Stimulated activated CD4-positive, alpha-beta T cell treated with anti-CD3 and anti-CD28 coated beads, Interleukin-12 subunit alpha, Interleukin-12 subunit beta, amount 100 ng/mL, for 24 hours (primary cell): ENCODE measurements around the gene ZIC4.

ENCODE experiments used
- DNase-seq, 2 experiments: peaks; one replicate each; pipeline ENCODE4 v3.0.0-alpha.2; 2020; ENCODE audit warnings: low read depth in 2 of 2

Gene ZIC4

DNA sequence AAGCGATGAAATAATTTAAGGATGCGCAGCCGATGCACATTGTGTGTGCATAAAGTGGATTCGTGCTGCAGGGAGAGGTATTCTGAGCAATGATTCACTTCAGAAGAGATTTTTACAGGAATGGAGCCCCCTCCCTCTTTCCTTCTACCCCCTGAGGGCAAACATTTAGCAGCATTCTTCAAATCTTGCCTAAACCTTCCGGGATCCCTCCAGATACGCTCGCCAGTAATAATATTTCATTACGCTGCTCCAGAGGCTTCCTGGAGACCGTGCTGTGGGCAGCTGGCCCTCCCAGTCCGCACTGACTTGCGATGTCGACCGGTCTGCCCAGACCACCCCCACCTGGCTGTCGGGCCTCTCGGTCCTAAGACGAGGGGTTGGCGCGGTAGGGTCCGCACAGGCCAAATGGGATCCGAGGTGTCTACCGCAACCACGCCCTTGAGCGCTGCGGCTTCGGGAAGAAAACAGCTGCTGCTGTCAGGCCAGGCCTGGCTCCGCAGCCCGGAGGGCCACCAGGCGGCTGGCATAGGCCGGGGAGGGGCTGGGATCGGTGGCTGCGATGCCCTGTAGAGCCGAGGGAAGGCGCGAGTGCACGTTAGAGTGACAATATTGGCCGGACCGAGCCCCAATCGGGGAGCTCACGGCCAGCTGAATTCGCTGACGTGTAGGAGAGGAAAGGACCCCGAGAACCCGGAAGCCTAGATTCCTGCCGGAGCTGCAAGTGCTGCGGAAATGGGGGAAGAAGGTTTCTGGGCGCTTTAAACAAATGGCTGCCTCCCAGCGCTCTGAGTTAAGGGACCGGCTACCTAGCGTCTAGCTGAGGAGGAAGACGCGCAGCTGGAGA is 14.3 kb downstream of the ZIC4 start:
- no peak for DNase-seq

- no peak for DNase-seq
Observed at GRCh38 chr3:147390589-147391569, 15.5 kb downstream of the ZIC4 start.

DNA sequence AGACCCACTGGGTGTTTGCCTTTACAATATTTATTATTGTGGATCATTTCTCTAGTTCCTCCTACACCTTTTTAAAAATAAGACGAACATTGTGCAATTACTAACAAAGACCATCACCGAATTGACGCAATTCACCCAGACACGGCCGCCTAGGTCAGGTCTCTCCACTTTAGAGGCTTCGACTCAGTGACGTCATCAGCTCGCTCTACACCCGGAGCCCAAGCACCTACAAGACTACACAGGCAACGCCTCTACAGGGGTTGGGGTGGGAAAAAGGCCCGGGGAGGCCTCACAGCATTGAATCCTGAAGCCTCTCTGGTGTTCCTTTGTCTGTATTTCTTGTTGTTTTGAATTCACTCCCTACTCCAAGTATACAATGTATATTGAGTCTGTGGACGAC is 16.6 kb downstream of the ZIC4 start:
- DNase-seq, result no peak

GRCh38 chr3:147388700-147389580 is 17.4 kb downstream of the ZIC4 start:
- DNase-seq, result no peak

DNA sequence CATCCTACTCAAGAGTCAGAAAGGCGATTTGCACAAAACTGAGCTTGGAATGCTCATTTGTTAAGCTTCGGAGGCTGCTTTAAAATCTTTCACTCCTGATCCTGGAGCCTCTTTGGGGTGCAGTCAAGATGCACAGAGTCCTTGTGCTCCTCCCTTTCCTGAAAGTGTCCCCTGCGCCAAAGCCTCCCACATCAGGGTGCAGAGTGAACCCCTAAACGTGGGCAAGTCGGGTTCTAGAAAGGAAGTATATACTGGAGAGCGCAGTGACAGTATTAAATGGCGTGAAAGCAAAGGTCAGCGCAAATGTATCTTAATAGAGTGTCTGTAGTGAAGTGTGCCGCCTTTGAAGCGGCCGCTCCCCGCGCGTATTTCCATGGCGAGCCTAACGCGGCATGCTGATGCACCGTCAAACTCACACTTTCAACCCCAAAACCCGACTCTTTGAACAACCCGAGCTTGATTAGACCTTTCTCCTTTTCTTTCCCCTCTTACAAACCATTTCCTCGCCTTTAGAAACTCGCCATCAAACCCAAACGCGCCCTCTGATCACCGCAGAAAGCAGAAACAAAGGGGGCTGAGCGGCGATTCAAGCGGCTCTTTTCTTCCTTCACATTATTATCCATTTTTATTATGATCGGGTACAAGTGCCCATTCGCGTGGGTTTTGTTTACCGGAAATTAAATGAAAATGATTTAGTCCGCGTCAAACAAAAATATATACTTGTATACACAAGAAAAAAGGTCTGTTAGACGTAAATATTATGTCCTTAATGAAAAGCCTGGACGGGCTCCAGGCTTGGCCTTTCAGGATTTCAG is 18.3 kb downstream of the ZIC4 start:
- DNase-seq, result no peak

DNA sequence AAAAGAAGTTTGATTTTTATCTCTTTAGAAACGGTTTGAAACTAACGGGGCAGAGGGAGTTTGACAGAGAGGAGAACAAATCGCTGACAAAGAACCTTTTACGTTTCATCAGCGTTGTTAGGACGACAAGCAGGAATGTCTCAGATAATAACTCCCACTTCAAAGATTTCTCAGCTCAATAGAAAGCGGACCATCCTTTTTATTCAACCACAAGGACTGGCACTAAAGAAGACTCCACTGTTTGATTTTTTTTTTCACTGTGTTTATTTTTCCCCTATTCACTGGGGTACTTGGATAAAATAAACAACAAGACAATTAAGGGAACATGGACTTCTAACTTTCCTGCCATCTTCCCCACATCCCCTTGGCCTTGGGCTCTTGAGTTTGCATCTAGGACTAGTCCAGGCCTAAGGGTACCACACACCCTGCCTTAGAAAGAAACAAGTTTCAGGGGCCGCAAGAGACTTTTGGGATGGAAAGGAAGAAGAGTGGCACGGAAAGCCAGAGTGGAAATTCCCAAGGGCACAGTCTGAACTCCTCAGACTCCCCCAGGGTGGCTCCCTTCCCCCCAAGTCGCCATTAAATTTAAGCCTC is 19.0 kb downstream of the ZIC4 start:
- DNase-seq, result no peak

DNA sequence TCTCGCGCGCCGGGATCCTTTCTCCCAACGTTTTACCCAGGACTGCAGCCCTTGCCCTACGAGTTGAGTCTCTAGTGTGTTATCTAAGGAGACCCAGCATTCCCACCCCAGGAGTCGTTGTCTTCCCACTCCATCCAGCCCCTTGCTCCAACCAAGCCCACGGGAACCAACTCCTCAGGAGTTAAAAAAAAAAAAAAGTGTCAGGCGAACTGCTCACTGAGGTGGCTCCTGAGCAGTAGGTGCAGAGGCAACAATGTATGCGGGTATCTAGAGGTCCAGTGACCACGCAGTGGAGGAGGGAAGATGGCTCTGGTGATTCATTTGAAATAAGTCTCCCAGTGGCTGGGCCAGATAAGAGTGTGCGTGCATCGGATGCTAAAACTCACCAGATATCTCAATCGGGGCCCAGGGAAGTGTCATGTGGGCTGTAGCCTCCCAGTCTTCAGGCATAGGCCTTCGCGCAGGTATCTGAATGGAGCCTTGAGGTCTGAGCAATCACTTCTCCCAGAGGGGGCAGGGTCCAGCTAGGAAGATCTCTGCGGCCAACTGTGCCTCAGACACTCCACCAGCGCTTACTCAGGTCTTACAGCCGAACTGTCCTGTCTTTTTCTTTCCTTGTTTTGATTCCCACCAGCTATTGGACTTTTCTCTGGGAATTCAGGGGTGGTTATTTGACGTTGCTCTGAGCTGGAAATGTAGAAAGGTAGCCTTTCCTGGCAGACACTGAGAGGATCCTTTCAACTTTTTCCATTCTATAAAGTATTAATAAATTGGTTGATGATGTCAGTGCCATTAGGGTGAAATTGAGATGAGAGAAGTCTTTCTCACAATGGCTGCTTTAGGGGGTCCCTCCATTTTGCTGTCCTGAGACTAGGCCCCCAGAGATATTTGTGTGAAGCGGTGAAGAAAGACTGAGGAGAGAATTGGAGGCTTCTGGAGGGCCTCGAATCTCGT is 21.0 kb downstream of the ZIC4 start:
- no peak for DNase-seq

DNA sequence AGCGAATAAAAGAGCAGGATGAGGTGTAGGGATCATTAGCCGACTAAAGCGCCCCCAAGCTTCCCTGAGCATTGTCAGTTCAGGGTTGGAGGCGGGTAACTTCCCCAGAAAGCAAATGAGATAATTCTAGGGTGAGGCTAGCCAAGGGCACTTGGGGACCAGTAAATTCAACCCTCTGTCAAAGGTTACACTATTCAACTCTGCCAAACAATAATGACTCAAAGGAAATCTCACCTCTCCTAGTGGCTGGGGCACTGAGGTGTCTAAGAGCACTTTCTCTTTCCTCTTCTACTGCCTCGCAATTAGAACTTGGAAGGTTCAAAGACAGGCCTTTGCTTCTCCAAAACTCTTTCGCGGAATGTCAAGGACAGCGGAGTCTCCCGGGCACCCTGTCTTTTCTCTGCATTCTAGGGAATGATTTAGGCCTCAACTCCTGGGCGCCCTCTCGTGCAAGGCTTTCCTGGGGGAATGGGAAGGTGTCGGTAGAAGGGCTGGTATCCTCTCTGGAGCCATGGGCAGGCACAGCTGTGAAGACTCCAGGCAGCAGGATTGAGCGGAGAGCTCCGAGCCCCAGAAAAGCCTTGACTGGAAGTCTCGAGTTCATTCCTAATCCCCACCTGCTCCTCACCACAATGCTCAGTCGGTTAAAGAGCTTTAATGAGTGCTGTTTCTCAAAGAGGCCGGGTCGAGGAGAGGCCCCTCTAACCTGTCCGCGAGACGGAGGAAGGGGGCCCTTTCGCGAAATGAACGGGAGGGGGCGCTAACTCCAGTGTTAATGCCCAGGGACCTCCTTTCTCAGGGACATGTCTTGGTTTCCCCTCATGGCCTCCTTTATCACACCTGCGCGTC is 21.9 kb downstream of the ZIC4 start:
- no peak for DNase-seq

DNA sequence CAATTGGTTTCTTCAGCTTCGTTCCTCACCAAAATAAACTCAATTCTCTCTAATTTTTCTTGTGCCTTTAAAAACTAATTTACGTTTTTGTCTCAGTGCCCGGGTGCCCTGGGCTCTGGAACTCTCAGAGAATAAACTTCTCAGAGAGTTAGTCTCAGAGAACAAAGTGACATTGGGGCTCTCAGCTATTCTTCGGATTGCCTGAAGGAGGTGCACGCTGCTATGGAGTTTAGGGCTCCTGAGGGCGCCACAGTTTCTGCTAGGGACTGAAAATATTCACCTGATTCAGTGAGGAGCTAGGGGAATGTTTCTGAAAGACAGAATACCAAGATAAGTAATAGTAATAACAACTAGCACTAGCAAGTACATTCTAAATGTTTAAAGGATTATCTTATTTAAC is 22.7 kb downstream of the ZIC4 start:
- no peak for DNase-seq

DNA sequence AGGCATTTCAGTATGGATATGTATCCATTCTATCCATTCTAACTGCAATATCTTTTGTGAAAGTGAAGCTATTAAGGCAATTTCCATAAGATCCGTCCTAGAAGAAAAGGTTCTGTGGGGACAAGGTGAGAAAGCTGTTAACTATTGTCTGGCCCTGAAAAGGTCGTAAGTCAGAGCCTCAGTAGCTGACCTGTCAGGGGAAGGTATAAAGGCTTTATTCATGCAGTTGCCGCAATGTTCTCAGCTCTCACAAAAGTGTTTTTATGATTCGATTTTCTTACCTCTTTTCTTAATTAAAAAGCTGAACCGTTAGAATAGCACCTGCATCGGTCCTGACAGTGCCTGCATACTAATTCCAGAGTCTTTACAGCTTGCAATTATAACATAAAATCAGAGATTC is 24.7 kb downstream of the ZIC4 start:
- no peak for DNase-seq

DNA sequence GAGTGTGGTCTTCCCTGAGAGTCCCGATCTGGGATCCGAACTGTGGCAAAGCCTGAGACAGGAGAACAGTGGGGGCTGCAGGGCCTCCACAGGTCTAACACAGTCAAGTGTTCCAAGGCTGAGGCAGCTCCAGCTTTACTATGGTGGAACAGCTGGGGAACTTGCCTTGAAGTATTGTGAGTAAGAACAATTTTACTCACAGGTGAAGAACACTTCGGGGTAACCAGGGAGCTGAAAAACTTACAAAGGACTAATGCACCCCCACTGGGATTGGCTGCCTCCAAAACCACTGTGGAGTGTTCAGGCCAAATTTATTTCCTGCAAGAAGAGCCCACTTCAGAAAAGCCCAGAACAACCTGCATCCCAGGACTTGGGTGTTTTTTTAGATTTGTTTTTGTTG is 25.4 kb downstream of the ZIC4 start:
- DNase-seq, result no peak

- DNase-seq, result no peak
Observed at GRCh38 chr3:147380387-147380951, 25.9 kb downstream of the ZIC4 start.

DNA sequence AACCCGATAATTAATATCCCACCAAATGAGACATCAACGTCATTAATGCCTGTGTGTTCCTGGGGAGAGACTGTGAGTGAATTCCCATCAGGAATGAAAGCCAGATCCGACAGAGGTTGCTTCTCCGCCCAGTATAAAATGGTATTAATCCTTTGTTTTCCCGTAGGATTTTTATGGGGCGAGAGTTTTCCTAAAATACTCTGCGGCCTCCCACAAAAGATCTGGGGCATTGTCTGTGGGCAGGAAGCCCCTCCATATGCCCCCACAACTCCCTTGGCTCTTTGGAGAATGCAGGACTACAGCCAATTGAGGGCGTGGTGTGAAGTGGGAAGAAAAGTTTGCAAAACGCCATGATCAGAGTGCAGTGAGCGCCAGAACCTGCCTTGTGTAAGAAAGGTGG is 26.7 kb downstream of the ZIC4 start:
- DNase-seq, result no peak

- DNase-seq, result no peak
Observed at GRCh38 chr3:147377412-147378367, 28.7 kb downstream of the ZIC4 start.

- no peak for DNase-seq
Observed at GRCh38 chr3:147373301-147373700, 33.0 kb downstream of the ZIC4 start.

- no peak for DNase-seq
Observed at GRCh38 chr3:147372525-147373027, 33.8 kb downstream of the ZIC4 start.
